ENCODE results near the gene POU6F2.
"Not testable (repeated sequence)": the region's sequence is repeated elsewhere in the genome, so short reads cannot be mapped to it uniquely, and the experiment has no call there.

POU6F2 gene

DNA sequence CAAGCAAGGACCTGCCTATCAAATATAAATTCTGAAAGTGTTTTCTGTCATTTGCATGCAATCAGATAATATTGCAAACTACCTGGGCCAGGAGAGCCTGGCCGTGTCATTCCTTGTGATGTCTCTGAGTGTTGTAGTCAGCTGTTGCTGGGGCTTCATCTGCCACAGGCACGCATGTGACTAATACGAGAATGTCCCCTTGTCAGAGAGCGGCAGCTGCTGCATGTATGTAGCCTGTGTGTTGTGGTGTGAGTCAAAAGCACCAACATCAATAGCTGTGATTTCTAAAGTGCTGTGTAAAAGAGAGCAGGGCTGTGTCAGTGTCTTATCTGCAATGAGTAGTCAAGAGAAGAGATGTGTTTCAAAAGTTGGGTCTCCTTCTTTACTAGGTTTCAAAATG is 155.4 kb downstream of the POU6F2 start:
- ATAC-seq: no peak

DNA sequence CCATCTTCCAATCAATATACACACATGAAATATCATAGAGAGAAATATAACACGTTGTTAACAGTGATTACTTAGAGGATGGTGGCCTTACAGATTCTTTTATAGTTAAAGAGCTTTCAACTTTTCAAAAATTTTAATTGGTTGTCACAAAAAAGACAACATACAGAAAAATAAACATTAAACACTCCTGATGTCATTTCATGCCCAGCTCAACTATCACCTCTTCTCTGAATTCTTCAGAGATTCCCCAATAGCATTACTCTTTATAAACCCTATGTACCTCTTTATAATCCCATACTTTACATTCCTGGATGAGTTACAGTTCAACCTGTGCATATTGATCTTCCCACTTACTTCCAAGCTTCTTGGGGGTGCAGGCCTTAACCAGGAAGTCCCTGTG is 159.8 kb downstream of the POU6F2 start:
- no peak for ATAC-seq

DNA sequence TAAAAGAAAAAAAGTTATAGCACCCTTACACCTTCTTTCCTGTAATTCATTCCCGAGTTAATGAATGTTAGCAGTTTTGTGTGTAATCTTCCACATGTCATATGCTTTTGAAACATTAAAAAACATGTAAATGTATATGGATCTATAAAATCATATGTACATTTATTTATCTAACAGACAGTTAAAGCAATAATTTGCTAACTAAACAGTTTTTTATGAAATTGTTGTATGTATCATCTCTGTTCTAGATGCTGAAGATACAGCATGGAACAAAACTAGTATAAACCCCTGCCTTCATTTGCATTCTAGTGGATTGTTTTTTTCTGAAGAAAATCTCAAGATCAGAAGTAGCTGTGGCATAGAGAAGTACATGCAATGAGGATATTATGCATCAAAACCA is 165.0 kb downstream of the POU6F2 start:
- ATAC-seq: no peak

GRCh38 chr7:39144420-39144819 is 166.7 kb downstream of the POU6F2 start:
- ATAC-seq: no peak

DNA sequence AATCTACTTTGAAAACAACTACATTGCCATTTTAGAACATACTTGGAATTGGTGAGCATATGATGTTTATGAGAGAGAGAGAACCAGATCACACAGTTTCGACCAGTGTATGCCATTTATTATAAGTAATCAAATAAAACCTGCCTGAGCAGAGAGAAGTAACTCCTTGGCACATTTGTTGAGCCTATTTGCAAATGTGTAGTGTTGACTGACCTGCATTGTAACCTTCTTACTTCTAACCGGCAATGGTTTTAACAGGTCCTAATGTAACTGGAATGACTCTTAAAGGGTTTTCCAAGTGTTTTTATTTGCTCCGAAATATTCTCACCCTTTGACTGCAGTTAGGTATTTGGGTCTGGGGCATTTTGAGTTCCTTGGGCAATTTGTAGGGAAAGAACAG is 167.6 kb downstream of the POU6F2 start:
- ATAC-seq: no peak

- no peak for ATAC-seq
Measured at GRCh38 chr7:39145935-39146334, 168.2 kb downstream of the POU6F2 start.

- ATAC-seq: no peak
Measured at GRCh38 chr7:39152701-39153100, 175.0 kb downstream of the POU6F2 start.

GRCh38 chr7:39153113-39153512 is 175.4 kb downstream of the POU6F2 start:
- ATAC-seq: no peak

- no peak for ATAC-seq
Measured at GRCh38 chr7:39153647-39154046, 175.9 kb downstream of the POU6F2 start.

DNA sequence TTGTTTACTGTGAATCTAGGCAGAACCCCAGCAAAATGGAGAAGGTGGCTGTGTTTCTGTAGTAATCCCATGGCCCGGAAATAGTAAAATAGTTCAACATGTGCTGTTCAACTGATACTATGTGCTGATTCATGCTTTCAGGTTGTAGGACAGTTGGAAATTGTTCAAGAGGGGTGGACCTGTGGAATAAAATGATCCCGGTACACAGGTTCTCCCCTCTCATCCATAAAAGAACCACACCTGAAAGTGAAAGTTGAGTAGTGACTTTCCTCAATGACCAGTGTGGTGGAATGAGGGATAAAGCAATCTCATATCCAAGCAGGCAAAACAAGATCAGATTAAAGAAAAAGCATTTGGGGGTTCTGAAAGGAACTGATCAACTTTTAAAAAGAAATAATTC is 177.1 kb downstream of the POU6F2 start:
- no peak for ATAC-seq

GRCh38 chr7:39158367-39158766 is 180.7 kb downstream of the POU6F2 start:
- no peak for ATAC-seq

GRCh38 chr7:39161903-39162302 is 184.2 kb downstream of the POU6F2 start:
- ATAC-seq: no peak

- ATAC-seq: no peak
Measured at GRCh38 chr7:39164887-39165286, 187.2 kb downstream of the POU6F2 start.

GRCh38 chr7:39168403-39169098 is 190.8 kb downstream of the POU6F2 start:
- ATAC-seq: no peak

- no peak for ATAC-seq
Measured at GRCh38 chr7:39172137-39172536, 194.4 kb downstream of the POU6F2 start.

DNA sequence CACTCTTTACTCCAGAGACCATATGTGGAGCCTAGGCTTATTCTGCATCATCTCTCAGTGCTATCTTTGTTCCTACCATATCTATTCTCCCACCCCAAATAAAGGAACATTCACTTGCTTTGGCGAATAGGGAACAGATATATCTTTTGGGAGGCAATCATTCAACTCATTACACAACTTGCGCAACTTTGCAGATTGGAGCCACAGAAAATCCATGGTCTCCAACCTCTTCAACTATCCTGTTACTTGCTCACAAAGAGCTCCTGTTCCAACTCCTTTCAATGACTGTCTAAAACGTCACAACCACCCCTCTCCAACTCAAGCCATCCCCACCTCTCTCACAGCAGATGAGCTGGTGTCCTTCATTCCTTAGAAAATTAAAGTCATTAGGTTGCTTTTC is 203.7 kb downstream of the POU6F2 start:
- no peak for ATAC-seq

DNA sequence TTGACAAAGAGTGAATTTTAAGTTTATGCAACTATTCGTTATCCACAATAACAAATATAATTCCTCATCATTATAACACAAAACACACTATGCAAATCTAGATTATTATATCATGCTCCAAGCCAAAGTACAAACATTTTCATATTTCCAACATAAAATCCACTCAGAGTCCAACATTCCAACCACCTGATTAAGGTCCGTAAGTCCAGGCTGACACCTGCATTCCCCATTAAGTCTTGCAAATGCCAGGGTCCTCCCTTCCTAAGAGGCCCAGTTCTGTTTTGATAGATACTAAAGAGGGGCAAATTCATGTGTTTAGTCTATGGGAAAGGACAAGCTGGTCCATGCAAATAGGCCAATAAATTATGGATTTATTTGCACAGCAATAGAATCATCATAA is 206.1 kb downstream of the POU6F2 start:
- ATAC-seq: no peak

GRCh38 chr7:39184391-39184790 is 206.7 kb downstream of the POU6F2 start:
- no peak for ATAC-seq

- ATAC-seq: no peak
Measured at GRCh38 chr7:39186131-39186530, 208.4 kb downstream of the POU6F2 start.

DNA sequence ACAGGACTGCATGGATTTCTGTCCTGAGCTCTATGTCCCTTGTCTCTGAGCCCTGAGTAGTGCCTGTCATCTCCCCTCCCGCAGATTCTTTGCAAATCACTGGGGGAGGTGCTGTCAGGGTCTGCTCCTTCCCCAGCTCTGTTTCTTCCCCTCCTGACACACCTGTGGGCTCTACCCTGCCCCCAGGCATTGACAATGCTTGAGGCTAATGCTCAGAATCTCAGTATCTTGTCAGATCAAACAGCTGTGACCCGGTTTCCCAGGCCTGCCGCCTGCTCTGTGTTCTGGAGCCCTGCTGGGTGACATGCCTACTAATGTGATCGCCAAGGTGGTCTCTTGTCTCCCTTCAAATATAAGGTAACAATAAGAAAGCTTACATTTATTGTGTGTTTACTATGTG is 209.0 kb downstream of the POU6F2 start:
- no peak for ATAC-seq

DNA sequence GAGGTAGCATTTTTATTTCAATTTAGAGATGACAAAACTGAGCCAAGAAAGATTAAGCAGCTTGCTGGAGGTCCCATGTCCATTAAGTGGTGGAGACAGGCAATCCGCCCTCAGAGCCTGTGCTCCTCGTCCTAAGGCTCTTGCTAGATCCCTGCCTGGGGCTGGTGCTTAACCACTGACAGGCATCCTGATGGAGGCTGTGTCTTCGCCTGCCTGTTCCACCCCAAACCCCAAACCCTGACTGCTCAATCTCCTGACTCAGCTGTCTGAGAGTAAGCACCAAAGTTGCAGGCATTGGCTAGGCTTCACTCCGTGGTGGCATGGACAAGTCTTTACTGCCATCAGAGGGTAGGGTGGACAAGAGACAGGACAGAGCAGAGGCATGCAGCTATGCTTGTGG is 209.4 kb downstream of the POU6F2 start:
- no peak for ATAC-seq

- ATAC-seq: no peak
Measured at GRCh38 chr7:39192476-39192875, 214.8 kb downstream of the POU6F2 start.

DNA sequence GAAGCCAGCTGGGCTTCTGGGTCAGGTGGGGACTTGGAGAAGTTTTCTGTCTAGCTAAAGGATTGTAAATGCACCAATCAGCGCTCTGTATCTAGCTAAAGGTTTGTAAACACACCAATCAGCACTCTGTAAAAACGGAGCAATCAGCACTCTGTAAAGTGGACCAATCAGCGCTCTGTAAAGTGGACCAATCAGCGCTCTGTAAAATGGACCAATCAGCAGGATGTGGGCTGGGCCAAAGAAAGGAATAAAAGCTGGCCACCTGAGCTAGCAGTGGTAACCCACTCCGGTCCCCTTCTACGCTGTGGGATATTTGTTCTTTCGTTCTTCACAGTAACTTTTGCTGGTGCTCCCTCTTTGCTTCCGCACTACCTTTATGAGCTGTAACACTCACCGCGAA is 216.7 kb downstream of the POU6F2 start:
- not testable (repeated sequence) for ATAC-seq

DNA sequence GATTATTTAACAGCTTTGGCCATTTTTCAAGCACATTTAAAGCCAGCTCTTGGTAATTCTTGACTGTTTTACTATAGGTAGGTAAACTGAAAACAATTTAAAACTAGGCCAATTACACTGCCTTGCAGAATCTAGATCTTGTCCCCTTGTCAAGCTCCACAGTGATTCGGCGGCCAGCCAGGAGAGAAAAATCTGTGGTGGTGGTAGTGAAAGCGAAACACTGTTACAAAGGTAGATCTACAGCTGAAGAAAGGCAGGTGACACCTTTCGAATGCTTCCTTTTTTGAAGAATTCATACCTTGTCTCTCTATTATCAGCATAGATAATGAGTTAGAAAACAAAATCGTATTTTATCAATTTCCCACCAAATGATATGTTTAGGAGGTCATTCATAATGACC is 218.3 kb downstream of the POU6F2 start:
- ATAC-seq: no peak

DNA sequence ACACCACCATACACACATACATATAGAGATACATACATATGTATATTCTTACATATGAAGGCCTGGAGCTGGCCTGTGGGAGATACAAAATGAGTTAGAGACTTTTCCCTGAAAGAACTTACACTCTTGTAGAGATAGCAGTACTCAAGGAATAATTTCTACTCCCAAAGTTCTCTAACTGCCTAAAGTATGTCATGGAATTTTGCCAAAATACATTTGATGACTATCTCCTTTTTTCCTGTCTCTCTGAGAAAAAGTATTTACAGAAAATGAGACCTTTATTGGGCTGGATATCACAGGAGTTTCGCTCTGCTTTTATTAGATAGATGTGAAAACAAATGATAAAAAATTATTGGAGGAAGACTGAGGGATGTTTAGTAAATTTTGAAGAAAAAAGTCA is 220.1 kb downstream of the POU6F2 start:
- ATAC-seq: no peak

Measured in activated CD4-positive, CD25-positive, alpha-beta regulatory T cell treated with anti-CD3 and anti-CD28 coated beads, Interleukin-2, amount 50 U/mL, for 24 hours (primary cell).